Measurements from ENCODE around the gene HYLS1. TPM values are rescaled to one million over a fixed set of nuclear protein-coding genes. Genes with fewer than 3 reads are reported as not detected.
A peak's percentile ranks its signal among the peaks of the same experiment; 100 is the strongest.

Gene HYLS1
- total RNA-seq, 6 donors from 2014 or later: 0.55 to 6.3 (median 3.8) TPM

- Histone ChIP-seq H3K27ac (no peak overlapping the region), H3K4me3 (no peak overlapping the region), H3K9me3 (no peaks in the 10 kb centered on the region)
Measured at GRCh38 chr11:125890447-125891100, 3.1 kb downstream of the HYLS1 start.

GRCh38 chr11:125892071-125892470 lies 4.6 kb downstream of the HYLS1 start:
- Histone ChIP-seq H3K4me3 (no peak overlapping the region), H3K27ac (no peak overlapping the region), H3K36me3 (peaks cover 0 to 38% (median 8%) of the 10 kb centered on the region in 4 donors), H3K27me3 (no peaks in the 10 kb centered on the region), H3K9me3 (no peaks in the 10 kb centered on the region), H3K4me1 (peaks cover 0 to 21% (median 8%) of the 10 kb centered on the region in 4 donors)
- ATAC-seq (ENCODE audit: low FRiP score in 2 of 2): no peak
- TF ChIP-seq POLR2A (IDR thresholded peaks at IDR 0.05): no peak
- no peak for TF ChIP-seq CTCF (IDR thresholded peaks at IDR 0.05)
- no peak for DNase-seq

More at GRCh38 chr11:125890447-125891100, 3.1 kb downstream of the HYLS1 start:
- Histone ChIP-seq H3K27me3 (no peaks in the 10 kb centered on the region), H3K4me1 (peaks cover 5 to 21% (median 11%) of the 10 kb centered on the region in 4 donors), H3K36me3 (peaks cover 0 to 34% (median 7%) of the 10 kb centered on the region in 4 donors)
- DNase-seq (no peak), ATAC-seq (ENCODE audit: low FRiP score in 2 of 2) (no peak)
- TF ChIP-seq POLR2A (IDR thresholded peaks at IDR 0.05): no peak
- TF ChIP-seq POLR2AphosphoS5 (IDR thresholded peaks at IDR 0.05): no peak
- no peak for TF ChIP-seq EP300 (IDR thresholded peaks at IDR 0.05)
- no peak for TF ChIP-seq CTCF (IDR thresholded peaks at IDR 0.05)
- 68 to 71% methylated on average over 3 of the region's 3 CpGs for WGBS, 2 donors

DNA sequence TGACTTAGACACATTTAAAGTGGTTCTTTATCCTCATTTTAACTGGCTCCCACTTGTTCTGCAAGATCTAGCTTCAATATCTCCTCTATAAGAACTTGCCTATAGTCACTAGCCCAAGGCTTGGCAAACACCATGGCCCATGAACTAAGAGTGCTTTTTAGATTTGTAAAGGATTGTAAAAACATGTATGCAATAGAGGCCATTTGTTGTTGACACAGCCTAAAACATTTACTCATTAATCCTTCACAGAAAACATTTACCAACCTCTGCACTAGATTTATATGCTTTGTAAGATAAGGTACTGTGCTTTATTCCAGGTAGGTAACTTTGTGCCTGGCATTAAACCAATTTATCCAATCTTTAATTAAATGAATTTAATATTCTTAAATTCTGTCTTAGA lies 5.5 kb downstream of the HYLS1 start:
- no peak for ATAC-seq (ENCODE audit: low FRiP score in 2 of 2)
- TF ChIP-seq CTCF (IDR thresholded peaks at IDR 0.05) (no peak), POLR2A (IDR thresholded peaks at IDR 0.05) (no peak), EP300 (IDR thresholded peaks at IDR 0.05) (no peak), POLR2AphosphoS5 (IDR thresholded peaks at IDR 0.05) (no peak)

GRCh38 chr11:125901872-125902271 lies 14.4 kb downstream of the HYLS1 start:
- Histone ChIP-seq H3K36me3 (peaks cover 0 to 16% (median 7%) of the 10 kb centered on the region in 4 donors), H3K9me3 (no peaks in the 10 kb centered on the region), H3K27me3 (peaks cover 0 to 16% (median 7%) of the 10 kb centered on the region in 4 donors), H3K4me1 (peaks cover 22 to 24% (median 24%) of the 10 kb centered on the region in 4 donors), H3K27ac (no peak overlapping the region), H3K4me3 (peak overlapping the region in 1 of 4 donors; percentile 58)
- no peak for TF ChIP-seq EP300 (IDR thresholded peaks at IDR 0.05)
- no peak for TF ChIP-seq CTCF (IDR thresholded peaks at IDR 0.05)
- no peak for DNase-seq
- WGBS, 2 donors: 88 to 89% methylated on average over 6 of the region's 6 CpGs
- no peak for ATAC-seq (ENCODE audit: low FRiP score in 2 of 2)

More for the DNA sequence above, 5.5 kb downstream of the HYLS1 start:
- Histone ChIP-seq H3K4me3 (no peak overlapping the region), H3K27ac (no peak overlapping the region), H3K36me3 (peaks cover 0 to 38% (median 8%) of the 10 kb centered on the region in 4 donors), H3K9me3 (no peaks in the 10 kb centered on the region), H3K4me1 (peaks cover 0 to 21% (median 7%) of the 10 kb centered on the region in 4 donors), H3K27me3 (no peaks in the 10 kb centered on the region)
- no peak for DNase-seq
